ENCODE measurements around the gene GAS2.

The GAS2 gene

DNA sequence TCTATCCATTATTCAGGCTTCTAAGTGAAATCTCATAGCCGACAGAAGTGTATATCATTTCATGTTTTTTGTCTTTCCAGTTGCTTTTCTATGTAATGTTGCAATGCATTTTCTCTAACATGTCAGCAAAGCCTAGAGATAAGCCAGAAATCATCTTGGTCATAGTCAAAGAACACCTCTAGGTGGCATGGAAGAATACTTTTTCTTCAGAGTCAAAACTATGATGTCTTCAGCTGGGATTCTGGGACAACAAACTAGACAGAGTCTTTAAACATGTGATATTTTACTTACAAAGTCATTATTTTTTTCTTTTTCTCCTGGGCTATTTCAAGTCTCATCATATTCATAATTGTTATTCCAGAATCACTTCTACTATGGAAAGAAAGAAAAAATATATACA, 4.4 kb downstream of the GAS2 start:
- TF ChIP-seq, protein P1, sequence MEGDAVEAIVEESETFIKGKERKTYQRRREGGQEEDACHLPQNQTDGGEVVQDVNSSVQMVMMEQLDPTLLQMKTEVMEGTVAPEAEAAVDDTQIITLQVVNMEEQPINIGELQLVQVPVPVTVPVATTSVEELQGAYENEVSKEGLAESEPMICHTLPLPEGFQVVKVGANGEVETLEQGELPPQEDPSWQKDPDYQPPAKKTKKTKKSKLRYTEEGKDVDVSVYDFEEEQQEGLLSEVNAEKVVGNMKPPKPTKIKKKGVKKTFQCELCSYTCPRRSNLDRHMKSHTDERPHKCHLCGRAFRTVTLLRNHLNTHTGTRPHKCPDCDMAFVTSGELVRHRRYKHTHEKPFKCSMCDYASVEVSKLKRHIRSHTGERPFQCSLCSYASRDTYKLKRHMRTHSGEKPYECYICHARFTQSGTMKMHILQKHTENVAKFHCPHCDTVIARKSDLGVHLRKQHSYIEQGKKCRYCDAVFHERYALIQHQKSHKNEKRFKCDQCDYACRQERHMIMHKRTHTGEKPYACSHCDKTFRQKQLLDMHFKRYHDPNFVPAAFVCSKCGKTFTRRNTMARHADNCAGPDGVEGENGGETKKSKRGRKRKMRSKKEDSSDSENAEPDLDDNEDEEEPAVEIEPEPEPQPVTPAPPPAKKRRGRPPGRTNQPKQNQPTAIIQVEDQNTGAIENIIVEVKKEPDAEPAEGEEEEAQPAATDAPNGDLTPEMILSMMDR (IDR thresholded peaks at IDR 0.05; ENCODE audit: insufficient read depth, low read length, missing control alignments): no peak
- no peak overlapping the region for H3K4me3 ChIP-seq (ENCODE audit: low read depth, low read length)
- ChIA-PET CTCF (no interaction called here), POLR2A (no interaction called here)
- no peak for DNase-seq (ENCODE audit: low read depth, low spot score)

DNA sequence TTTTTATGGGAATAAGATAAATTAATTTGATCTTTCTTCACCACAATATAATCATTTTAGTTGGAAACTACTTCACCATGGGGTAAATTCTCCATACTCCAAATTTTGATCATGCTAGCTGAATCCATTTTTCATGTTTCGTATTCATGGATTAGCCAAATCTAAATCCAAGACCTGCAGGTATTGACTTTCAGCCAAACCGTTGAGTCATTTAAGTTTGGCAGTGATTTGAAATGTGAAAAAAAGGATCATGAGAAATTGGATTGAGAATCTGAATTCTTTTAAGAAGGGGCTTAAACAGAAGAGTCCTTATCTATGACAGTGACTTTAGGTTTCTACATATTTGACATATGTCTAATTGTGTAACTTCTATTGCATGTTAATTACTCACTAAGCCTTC, 5.3 kb downstream of the GAS2 start:
- TF ChIP-seq, protein P1 (IDR thresholded peaks at IDR 0.05; ENCODE audit: insufficient read depth, low read length, missing control alignments): no peak
- CTCF ChIA-PET: no interaction called here
- no peak for DNase-seq (ENCODE audit: low read depth, low spot score)
- POLR2A ChIA-PET: no interaction called here
- H3K4me3 ChIP-seq (ENCODE audit: low read depth, low read length): no peak overlapping the region

DNA sequence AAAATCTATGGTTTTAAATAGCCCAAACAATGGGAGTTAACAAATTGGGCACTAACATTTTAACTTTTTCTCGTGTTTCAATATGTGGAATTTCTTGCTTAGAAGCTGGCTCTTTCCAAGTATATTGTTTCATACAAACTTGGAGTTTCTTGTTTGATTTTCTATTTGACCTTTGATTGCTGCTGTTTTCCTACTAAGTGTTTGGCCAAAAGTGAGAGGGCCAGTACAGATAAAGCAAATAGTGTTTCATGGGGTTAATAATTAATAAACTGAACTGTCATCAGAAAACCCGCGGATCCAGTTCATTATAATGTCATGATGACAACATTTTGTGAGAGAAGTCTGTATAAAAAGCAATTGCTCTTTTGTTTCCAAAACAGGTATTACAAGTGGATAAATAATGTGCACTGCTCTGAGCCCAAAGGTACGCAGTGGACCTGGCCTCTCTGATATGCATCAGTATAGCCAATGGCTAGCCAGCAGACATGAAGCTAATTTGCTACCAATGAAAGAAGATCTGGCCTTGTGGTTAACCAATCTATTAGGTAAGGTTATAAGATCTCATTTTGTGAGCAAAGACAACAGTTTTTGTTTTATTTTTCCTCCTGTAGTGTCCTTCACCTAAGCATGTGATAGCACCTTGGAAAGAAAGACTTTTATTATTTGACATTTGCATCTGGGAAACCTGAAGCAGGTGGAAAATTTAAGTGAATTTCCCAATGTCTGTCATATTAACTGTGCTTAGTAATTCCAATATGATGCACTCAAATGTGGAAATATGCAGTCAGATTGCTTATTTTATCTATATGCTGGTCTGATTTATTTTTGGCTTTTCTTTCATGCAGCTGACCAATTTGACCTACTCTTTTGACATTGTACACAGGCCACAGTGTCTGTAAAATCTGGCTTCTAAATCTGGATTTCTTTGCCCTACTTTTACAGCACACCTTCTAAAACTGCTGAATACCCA, 8.3 kb downstream of the GAS2 start:
- no peak overlapping the region for H3K4me3 ChIP-seq (ENCODE audit: low read depth, low read length)
- ChIA-PET CTCF (no interaction called here), POLR2A (no interaction called here)
- TF ChIP-seq, protein P1 (IDR thresholded peaks at IDR 0.05; ENCODE audit: insufficient read depth, low read length, missing control alignments): no peak
- DNase-seq (ENCODE audit: low read depth, low spot score): no peak

DNA sequence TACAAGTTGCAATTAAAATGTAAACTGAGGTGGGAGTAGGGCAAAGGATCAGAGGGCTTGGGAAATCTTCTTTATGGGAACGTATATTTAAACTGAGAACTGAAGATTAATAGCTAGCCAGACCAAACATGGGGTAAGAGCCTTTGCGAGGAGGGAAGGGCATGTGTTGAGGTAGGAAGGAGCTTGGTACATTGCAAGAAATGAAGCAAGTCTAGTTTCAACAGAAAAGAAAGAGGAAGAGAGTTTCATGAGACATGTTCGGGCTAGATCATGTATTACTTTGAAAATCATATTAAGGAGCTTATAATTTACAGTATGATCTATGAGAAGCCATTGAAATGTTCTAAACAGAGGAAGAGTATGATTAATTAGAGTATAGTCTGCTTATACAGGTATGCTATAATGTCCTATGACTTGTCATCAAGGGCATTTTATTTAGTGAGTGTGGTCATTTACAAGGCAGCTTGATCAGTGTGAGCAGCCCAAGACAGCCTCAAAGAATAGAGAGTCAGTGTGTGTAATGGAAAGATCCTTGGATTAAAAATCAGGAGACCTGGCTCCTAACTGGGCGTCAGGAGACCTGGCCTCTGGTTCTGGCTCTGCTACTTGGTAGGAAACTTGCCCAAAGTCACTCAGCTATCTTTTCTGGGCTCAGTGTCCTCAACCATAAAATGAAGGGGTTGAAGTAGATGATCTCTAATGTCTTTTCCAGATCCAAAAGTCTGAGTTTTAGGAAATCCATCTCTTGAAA, 10.9 kb downstream of the GAS2 start:
- ChIA-PET CTCF (no interaction called here), POLR2A (no interaction called here)
- TF ChIP-seq, protein P1 (IDR thresholded peaks at IDR 0.05; ENCODE audit: insufficient read depth, low read length, missing control alignments): no peak
- no peak overlapping the region for H3K4me3 ChIP-seq (ENCODE audit: low read depth, low read length)
- no peak for DNase-seq (ENCODE audit: low read depth, low spot score)

DNA sequence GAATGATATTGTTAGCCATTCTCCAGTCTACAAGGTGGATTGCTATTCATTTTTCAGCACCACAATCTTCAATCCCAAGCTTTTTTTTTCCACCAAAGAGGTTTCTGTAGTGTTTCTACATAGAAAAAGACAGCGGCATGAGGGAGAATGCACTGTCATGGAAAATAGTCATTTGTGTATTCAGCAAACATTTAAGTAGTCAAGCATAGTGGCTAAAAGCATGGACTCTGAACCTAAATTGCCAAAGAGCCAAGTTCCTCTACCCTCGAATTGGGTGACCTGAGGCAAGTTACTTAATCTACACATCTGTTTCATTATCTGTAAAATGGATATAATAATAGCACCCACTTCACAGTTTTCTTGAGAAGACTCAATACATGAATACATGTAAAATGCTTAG, 14.2 kb downstream of the GAS2 start:
- ChIA-PET CTCF (no interaction called here), POLR2A (no interaction called here)
- H3K4me3 ChIP-seq (ENCODE audit: low read depth, low read length): no peak overlapping the region
- DNase-seq (ENCODE audit: low read depth, low spot score): no peak
- TF ChIP-seq, protein P1 (IDR thresholded peaks at IDR 0.05; ENCODE audit: insufficient read depth, low read length, missing control alignments): no peak

DNA sequence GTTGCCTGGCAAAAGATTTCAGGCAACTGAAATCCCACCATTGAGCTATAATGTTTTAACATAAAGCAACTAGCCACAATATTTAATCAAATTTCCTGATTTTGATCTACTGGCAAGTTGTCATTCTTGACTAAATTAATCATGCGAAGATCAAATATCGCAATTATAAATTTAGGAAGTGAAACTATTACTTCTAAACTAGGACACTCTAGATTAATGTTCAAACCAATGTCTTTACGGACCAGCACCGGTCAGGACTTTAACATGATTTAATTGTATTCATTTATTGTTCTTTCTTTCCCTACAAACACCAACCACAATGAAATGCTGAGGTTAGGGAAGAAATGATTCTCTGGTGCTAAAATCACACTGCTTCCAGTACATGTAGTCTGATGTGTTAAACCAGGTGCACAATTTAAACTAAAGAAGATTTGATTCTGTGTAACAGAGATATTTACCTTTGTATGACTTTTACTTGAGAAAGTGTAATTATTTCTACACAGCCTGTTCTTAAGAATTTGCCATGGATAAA, 14.9 kb downstream of the GAS2 start:
- DNase-seq (ENCODE audit: low read depth, low spot score): no peak
- ChIA-PET POLR2A (no interaction called here), CTCF (no interaction called here)
- H3K4me3 ChIP-seq (ENCODE audit: low read depth, low read length): no peak overlapping the region
- TF ChIP-seq, protein P1 (IDR thresholded peaks at IDR 0.05; ENCODE audit: insufficient read depth, low read length, missing control alignments): no peak

All from AG04449 (cell line).